HG02610 (cell line): ENCODE results near the gene TMEM151A.

Source experiments
- ATAC-seq: cut with Tn5 transposase; IDR thresholded peaks from one replicate; pipeline ENCODE4 v1.9.1; 2021; ENCODE audit warnings: mild to moderate bottlenecking, moderate library complexity; ENCODE audit not compliant: unreplicated experiment

TMEM151A gene

DNA sequence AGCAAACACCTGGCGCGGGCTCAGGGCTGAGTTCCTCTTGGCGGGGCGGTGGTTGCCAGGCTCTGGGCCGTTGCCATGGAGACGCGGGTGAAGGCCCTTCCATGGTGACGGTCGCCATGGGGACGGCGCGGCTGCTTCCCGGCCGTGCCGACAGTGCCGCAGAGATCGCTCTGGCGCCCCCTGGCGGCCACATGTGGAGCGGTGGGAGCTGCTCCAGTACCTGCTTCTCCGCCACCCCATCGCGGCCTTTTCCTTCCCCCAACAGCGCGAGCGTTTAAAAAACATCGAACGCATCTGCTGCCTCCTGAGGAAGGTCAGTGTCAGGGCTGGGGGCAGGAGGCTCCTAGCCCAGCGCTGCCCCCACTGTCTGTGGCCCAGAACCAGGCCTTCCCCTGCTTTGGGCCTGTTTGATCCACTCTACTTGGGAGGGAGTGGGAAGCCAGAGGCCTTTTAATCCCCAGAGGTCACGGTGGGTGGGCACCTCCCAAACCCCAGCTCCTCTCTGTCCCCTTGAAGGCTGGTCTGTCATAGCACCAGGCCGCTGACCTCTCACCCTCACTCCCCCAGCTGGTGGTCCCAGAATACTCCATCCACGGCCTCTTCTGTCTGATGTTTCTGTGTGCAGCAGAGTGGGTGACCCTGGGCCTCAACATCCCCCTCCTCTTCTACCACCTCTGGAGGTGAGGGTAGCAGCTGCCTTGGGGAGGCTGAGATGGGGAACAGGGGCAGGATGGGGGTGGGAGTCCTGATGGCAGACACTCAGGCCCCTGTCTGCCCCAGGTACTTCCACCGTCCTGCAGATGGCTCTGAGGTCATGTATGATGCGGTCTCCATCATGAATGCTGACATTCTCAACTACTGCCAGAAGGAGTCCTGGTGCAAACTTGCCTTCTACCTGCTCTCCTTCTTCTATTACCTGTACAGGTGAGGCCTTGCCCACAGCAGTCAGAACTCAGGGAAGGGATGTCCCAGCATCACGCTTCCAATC lies 8.9 kb upstream of the TMEM151A start:
- peak; percentile 71 for ATAC-seq

- no peak for ATAC-seq
Measured at GRCh38 chr11:66283461-66284105, 8.1 kb upstream of the TMEM151A start.

DNA sequence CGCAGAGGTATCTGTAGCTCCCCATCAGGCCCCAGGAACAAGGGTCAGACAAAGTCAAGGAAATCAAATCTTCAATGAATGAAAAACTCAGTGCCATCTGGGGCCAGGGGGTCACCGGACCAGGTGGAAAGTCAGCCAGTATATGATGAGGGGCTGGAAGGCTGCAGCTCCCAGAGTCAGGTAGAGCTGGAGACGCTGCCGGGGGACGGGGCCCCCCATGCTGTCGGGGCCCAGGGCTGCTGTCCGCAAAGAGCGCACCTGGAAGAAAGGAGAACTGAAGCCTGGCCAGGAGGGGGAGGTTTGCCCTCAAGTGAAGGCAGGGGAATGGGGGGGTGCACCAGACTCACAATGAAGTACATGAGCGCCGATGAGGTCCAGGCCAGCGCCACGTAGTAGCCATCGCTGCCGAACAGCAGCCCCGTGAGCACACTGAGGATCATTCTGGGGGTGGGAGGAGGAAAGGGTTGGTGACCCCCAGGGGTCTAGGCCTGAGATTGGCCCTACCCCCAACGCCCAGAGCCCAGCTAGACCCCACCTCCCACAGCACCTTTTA lies 7.1 kb upstream of the TMEM151A start:
- no peak for ATAC-seq

DNA sequence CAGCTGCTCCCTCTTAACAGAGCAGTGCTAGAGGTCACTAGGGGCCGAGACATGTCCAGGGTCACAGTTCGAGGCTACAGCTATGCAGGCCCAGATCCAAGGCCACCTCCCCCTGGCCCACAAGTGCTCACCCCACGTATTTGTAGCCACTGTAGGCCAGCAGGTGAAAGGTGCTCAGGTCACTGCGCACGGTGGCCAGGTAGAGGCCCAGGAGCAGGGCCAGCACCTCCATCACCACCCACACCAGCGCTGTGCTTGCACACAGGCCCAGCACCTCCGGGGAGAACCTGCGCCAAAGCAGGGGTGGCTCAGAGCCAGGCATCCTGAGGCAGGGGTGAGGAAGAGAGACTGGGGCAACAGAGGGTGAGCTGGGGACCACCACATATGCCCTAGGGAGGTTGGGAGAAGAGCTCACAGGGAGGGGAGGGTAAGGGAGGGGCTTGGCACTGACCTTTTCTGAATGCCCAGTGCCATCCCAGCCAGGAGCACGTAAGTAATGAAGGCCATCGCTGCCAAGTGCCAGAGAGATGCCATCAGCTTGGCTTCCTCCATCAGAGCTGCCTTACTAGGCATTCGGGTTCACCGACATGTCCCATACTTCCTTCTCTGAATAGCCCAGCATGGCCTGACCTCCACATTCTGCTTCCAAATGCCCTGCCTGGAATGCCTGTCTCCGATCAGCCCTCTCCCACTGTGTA lies 6.3 kb upstream of the TMEM151A start:
- ATAC-seq = no peak

GRCh38 chr11:66286699-66287098 lies 5.0 kb upstream of the TMEM151A start:
- no peak for ATAC-seq

DNA sequence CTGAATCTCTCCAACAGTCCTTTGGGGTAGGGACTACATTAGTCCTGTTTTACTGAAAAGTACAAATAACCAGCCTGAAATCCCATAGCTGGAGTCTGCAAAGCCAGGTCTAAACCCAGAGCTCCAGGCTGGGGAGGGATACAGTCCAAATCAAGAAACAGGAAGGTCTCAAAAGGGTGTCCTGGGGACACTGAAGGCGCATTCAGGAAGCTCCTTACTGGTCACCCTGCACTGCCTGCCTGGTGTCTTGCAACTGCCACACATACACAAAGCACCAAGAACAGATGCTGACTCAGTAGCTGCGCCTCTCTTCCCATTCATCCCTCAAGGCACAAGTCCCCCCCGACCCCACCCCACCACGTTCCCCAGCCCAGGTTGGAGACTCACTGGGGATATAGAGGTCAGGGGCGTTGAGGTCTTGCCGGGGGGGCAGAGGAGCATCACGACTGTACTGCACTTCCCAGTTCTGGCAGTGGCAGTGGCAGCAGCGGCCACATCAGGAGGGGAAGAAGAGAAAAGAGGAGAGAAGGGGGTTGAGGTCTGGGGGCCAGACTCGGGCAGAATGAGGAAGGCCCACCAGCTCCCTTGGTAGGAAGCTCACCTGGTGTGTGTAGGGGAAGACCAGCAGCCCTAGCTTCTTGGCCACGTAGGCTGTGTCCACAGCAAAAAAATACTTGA lies 4.3 kb upstream of the TMEM151A start:
- no peak for ATAC-seq

GRCh38 chr11:66287889-66288670 lies 3.6 kb upstream of the TMEM151A start:
- ATAC-seq = no peak

GRCh38 chr11:66288671-66289547 lies 2.8 kb upstream of the TMEM151A start, which contains the start of gene YIF1A:
TSS of gene YIF1A (minus strand) at chr11:66289143. CDS start at chr11:66288985, 158 bp downstream.
- peak; percentile 91 for ATAC-seq

DNA sequence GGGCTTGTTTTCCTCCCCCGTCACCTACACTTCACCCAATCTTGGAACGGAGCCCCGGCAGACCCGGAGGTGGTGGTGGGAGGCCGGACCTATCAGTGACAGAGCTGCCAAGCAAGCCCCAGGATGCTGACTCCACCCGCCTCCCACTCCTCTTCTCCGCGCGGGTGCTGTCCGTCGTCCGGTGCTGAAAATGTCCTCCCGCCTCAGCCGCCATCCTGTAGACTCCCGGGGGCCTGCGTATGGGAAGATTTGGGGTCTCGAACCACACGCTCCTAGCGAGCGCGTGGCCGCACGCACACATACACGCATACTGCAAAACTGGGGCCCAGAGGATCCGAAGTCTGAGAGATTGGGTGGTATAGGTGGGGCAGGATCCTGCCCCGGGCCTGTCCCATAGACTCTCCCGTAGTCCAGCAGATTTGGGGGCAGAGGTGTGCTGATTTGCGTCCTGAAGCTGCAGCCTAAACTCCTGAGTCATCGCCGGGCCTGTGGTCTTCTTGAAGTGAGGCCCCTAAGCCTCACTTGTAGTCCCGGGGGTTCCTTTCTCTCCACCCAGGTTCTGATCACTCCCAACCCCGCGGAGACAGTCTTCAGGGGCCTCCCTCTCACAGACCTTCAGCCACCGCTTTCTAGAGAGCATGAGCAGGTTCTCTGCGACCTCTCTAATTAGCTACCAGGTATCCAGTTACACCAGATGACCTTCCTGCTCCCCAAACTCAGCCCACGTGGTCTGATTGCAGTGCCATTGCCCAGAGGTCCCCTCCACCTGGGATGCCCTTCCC lies 2.0 kb upstream of the TMEM151A start:
- peak; percentile 27 for ATAC-seq

DNA sequence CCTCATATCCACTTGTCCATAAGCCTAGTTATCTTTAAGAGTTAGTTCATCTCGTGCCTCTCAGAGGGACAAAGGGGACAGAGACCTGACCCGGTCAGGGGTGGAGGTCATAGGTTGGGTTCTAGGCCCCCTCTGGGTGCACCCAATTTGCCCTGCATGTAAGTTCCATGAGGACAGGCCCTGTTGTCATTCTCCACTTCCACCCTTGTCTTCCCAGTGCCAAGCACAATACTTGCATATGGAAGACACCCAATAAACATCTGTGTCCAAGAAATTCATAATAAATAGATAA lies 1.4 kb upstream of the TMEM151A start:
- no peak for ATAC-seq

DNA sequence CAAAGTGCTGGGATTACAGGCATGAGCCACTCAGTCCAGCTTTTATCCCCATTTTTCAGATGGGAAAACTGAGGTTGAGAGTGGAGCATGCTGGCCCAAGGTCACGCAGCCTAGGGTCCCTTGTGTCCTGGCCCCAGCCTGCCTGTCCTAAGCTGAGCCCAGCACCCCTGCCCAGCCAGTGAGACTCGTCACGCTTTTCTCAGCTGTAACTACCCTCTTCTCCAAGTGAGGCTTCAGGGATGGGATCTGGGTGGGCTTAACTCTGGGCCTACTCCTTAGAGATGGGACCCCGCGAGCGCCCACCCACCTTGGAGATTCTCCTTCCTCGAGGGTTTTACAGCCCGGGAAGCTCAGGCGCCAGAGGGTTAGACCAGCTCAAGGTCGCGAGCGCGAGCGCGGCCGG lies 390 bp upstream of the TMEM151A start:
- ATAC-seq = no peak

DNA sequence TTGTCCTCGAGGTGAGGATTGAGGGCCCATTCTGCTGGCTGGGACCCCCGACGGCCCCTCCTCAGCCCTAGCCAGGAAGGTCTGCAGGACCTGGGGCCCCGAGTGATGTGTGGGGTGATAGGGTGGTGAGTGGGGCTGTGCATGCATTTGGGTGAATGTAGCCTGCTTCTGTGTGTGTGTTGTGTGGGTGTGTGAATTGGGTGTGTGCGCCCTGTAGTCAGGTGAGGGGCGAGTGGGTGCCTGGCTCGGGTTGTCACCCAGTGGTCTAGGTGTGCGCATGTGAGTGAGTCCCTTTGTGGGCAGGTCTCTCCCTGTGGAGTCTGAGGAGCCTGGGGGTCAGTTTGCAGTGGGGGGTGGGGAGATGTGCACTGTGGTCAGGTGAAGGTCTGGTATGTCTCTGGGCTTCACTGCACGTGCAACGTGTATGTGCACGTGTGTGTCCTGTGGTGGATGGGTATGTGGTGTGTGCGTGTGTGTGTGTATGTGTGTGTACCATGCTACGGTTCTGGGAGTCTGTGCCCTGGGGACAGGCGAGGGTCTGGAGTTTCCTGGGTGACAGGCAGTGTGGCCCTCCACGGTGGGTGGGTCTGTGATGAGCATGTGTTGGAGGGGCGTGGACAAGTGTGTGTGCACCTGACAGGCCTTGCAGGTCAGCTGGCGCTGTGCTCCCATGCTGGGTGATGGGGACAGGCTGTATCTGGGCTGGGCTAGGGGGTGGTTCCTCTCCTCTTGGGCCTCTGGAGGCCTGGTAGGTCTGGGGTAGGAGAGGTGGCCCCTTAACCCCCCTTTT lies 1.0 kb downstream of the TMEM151A start:
- no peak for ATAC-seq

DNA sequence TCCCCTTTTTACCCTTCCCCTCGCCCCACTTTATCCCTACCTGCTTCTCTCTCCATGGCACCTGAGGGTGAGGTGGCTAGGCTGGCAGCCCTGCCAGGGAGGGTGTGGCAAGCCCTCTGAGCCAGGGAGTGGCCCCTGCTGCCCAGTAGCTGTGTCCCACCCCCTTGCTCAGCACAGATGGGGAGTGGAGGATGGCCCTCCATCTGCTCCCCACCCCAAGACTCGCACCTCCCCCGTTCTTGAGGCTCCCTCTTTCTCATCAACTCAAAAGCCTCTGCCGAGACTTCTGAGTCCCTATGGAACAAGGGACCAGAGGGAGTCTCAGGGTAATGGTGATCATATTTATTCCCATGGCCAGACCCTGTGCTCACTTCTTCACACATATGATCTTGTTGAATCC lies 1.7 kb downstream of the TMEM151A start:
- no peak for ATAC-seq

DNA sequence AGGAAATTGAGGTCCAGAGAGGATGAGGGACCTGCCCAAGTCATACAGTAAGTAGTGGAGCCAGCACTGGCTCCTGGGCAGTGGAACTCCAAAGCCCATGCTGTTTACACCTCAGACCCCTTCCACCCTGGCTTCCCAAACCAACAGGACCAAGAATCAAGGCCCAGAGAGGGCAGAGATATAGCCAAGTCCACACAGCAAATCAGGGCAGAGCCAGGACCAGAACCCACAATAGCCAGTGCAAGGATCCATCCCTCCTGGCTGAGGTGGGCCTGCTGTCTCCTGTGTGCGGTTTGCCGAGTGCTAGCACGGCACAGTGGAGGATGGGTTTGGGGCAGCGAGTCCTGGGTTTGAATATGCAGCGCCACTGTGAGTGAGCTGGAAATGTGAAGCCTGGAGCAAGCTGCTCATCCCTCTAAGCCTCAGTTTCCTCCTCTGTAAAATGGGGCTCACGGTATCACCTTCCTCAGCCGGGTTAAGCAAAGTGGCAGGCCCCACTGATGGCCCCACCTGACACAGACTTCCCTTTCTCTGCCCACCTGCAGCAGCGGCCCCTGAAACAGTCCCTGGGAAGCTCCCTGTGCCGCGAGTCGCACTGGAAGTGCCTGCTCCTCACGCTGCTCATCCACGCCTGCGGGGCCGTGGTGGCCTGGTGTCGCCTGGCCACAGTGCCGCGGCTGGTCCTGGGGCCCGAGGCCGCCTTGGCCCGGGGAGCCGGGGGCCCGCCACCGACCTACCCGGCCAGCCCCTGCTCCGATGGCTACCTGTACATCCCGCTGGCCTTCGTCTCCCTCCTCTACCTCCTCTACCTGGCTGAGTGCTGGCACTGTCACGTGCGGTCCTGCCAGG lies 2.3 kb downstream of the TMEM151A start:
- ATAC-seq = no peak

DNA sequence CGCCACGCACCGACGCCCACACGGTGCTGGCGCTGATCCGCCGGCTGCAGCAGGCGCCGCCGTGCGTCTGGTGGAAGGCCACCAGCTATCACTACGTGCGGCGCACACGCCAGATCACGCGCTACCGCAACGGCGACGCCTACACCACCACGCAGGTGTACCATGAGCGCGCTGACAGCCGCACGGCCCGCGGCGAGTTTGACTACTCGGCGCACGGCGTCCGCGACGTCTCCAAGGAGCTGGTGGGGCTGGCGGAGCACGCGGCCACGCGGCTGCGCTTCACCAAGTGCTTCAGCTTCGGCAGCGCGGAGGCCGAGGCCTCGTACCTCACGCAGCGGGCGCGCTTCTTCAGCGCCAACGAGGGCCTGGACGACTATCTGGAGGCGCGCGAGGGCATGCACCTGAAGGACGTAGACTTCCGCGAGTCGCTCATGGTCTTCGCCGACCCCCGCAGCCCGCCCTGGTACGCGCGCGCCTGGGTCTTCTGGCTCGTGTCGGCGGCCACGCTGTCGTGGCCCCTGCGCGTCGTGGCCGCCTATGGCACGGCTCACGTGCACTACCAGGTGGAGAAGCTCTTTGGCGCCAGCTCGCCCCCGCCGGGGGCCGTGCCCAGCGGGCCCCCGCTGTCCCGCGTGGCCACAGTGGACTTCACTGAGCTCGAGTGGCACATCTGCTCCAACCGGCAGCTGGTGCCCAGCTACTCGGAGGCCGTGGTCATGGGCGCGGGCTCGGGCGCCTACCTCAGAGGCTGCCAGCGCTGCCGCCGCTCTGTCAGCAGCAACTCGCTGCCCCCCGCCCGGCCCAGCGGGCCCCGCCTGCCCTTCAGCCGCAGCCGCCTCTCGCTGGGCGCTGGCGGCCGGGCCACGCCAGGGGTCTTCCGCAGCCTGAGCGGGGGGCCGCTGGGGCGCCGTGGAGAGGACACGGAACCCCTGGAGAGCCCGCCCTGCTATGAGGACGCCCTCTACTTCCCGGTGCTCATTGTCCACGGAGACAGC lies 3.2 kb downstream of the TMEM151A start:
- no peak for ATAC-seq
